ENCODE results near the gene PUS7.

DNA sequence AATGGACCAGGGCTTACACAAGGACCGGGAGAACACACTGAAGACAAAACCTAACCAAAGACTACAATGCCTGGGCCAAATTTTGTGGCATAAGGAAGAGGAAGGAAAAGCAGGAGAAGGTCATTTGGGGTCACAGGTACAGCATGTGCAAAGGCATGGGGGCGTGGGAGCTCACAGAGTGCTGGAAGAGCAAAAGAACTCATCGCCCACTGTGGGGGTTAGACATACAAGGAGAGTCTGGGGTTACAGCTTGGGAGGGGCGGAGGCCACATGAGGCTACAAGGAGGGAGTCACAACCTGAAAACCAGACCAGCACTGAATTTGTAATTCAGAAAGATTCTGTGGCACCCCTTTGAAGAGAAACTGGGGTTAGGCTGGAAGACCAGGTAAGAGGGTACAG lies 9.7 kb downstream of the PUS7 start:
- TF ChIP-seq, protein P1, sequence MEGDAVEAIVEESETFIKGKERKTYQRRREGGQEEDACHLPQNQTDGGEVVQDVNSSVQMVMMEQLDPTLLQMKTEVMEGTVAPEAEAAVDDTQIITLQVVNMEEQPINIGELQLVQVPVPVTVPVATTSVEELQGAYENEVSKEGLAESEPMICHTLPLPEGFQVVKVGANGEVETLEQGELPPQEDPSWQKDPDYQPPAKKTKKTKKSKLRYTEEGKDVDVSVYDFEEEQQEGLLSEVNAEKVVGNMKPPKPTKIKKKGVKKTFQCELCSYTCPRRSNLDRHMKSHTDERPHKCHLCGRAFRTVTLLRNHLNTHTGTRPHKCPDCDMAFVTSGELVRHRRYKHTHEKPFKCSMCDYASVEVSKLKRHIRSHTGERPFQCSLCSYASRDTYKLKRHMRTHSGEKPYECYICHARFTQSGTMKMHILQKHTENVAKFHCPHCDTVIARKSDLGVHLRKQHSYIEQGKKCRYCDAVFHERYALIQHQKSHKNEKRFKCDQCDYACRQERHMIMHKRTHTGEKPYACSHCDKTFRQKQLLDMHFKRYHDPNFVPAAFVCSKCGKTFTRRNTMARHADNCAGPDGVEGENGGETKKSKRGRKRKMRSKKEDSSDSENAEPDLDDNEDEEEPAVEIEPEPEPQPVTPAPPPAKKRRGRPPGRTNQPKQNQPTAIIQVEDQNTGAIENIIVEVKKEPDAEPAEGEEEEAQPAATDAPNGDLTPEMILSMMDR (IDR thresholded peaks at IDR 0.05), result no peak
- TF ChIP-seq POLR2A (IDR thresholded peaks at IDR 0.05), result no peak
